OCI-LY3 (cell line): ENCODE results near the gene CRTC3.

Experiments
- EZH2phosphoT487 ChIP-seq: fragments of 200-600 bp; shearing (Covaris generic); IDR thresholded peaks from 2 replicates; pipeline ENCODE4 v1.6.1; 2018; ENCODE audit warnings: antibody characterized with exemption, mixed run types, low read depth
- TF ChIP-seq, protein P1 (sequence below): fragments of 200-600, 300-600 bp; sonication (generic); IDR thresholded peaks from 2 replicates; pipeline ENCODE4 v1.5.1; 2014; ENCODE audit warnings: antibody characterized with exemption, low read length, low read depth

DNA sequence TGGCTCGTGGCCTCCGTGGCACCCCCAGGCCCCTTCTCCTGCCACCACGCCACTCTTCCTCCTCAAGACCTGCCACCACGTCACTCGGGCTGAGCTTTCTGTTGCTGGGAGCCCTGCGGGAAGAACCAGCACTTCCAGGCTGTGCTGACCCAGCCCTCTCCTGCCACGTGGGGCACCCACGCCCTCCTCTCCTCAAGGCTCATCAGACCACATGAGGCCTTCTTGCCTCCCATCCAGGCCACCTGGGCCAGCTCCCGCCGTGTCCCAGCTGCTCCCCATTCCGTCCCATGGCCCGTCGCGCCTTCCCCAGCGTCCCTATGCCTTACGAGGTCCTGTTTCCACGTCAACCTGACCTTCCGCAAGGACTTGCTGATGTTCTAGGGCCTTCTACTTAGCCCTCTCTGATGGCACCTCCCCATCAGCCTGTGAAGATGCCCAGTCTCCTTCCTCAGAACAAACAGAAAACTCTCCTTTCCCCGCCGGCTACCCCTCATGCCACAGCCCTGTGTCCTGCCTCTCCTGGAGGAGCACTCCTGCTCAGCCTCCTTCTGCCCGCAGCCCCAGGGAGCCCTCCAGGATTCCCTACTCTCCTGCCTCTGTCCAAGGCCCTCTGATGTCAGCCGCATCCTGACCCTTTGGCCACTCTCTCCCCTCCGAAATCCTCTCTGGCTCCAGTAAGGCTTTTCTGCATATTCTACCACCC lies 116.3 kb downstream of the CRTC3 start:
- TF ChIP-seq, protein P1, sequence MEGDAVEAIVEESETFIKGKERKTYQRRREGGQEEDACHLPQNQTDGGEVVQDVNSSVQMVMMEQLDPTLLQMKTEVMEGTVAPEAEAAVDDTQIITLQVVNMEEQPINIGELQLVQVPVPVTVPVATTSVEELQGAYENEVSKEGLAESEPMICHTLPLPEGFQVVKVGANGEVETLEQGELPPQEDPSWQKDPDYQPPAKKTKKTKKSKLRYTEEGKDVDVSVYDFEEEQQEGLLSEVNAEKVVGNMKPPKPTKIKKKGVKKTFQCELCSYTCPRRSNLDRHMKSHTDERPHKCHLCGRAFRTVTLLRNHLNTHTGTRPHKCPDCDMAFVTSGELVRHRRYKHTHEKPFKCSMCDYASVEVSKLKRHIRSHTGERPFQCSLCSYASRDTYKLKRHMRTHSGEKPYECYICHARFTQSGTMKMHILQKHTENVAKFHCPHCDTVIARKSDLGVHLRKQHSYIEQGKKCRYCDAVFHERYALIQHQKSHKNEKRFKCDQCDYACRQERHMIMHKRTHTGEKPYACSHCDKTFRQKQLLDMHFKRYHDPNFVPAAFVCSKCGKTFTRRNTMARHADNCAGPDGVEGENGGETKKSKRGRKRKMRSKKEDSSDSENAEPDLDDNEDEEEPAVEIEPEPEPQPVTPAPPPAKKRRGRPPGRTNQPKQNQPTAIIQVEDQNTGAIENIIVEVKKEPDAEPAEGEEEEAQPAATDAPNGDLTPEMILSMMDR: no peak
- no peak for TF ChIP-seq EZH2phosphoT487
